Memory B cell (primary cell): Measurements from ENCODE around the gene ZNF701.
"Not testable (repeated sequence)": the region's sequence is repeated elsewhere in the genome, so short reads cannot be mapped to it uniquely, and the experiment has no call there.

ENCODE experiments used
- ATAC-seq: fragments of 150-1000 bp; cut with Tn5 transposase; 2 replicates; pipeline ENCODE4 v1.10.0; 2021; ENCODE audit warnings: low read depth, mild to moderate bottlenecking, moderate library complexity
- DNase-seq, 2 donors: peaks; one replicate each; pipeline ENCODE4 v3.0.0; 2022; ENCODE audit warnings: low spot score in 2 of 2
- H3K27ac Mint-ChIP-seq: one replicate; pipeline ENCODE4 v1.8.0; 2022; ENCODE audit warnings: mild to moderate bottlenecking, moderate library complexity, mixed read lengths
- H3K27me3 Mint-ChIP-seq: one replicate; pipeline ENCODE4 v1.8.0; 2022; ENCODE audit warnings: mixed read lengths
- H3K36me3 Mint-ChIP-seq: one replicate; pipeline ENCODE4 v1.8.0; 2022; ENCODE audit warnings: mild to moderate bottlenecking, mixed read lengths
- H3K4me1 Mint-ChIP-seq: one replicate; pipeline ENCODE4 v1.8.0; 2022; ENCODE audit warnings: mixed read lengths
- H3K4me3 Mint-ChIP-seq: one replicate; pipeline ENCODE4 v1.8.0; 2022; ENCODE audit warnings: mild to moderate bottlenecking, moderate library complexity, mixed read lengths
- H3K9me3 Mint-ChIP-seq: one replicate; pipeline ENCODE4 v1.8.0; 2022; ENCODE audit warnings: mixed read lengths

ZNF701 gene

GRCh38 chr19:52593441-52593840, 23.4 kb downstream of the ZNF701 start:
- H3K9me3 Mint-ChIP-seq, H3K27ac Mint-ChIP-seq, H3K4me3 Mint-ChIP-seq, ATAC-seq, H3K4me1 Mint-ChIP-seq, DNase-seq, H3K27me3 Mint-ChIP-seq: not testable (repeated sequence)
- H3K36me3 Mint-ChIP-seq: peaks cover 29% of the 10 kb centered on the region

GRCh38 chr19:52599241-52599640, 29.2 kb downstream of the ZNF701 start:
- peaks cover 12% of the 10 kb centered on the region for H3K36me3 Mint-ChIP-seq
- no peak overlapping the region for H3K4me3 Mint-ChIP-seq
- H3K27ac Mint-ChIP-seq: no peak overlapping the region
- ATAC-seq (no peak), DNase-seq (no peak)
- peaks cover 4% of the 10 kb centered on the region for H3K9me3 Mint-ChIP-seq
- H3K4me1 Mint-ChIP-seq: peaks cover 9% of the 10 kb centered on the region
- no peaks in the 10 kb centered on the region for H3K27me3 Mint-ChIP-seq

DNA sequence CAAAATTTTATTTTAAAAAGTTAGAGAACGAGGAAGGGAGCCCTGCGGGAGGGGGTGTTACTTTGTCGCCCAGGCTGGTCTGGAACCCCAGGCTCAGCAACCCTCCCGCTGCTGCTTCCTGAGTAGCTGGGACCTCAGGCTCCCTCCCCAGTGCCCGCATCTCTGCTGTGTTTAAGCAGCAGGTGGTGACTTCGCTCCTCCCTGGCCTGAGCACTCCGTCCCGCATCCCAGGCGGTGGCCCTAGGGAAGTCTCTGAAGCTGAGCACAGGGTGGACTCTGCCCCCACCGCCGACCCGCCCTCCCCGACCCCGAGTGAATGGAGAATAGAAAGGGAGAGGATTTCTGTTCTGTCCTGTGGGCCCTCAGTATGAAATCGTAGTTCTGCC, 30.5 kb downstream of the ZNF701 start:
- Mint-ChIP-seq H3K36me3 (peaks cover 18% of the 10 kb centered on the region), H3K4me3 (peak overlapping the region; percentile 92), H3K27me3 (no peaks in the 10 kb centered on the region), H3K9me3 (peaks cover 5% of the 10 kb centered on the region), H3K4me1 (peaks cover 12% of the 10 kb centered on the region), H3K27ac (no peak overlapping the region)
- ATAC-seq: peak; percentile 6
- no peak for DNase-seq

GRCh38 chr19:52601025-52601973, 31.2 kb downstream of the ZNF701 start:
- H3K9me3 Mint-ChIP-seq: peaks cover 6% of the 10 kb centered on the region
- peak overlapping the region; percentile 92 for H3K4me3 Mint-ChIP-seq
- no peaks in the 10 kb centered on the region for H3K27me3 Mint-ChIP-seq
- peaks cover 12% of the 10 kb centered on the region for H3K4me1 Mint-ChIP-seq
- H3K27ac Mint-ChIP-seq: peak overlapping the region; percentile 16
- H3K36me3 Mint-ChIP-seq: peaks cover 16% of the 10 kb centered on the region
- peak; percentile 88 to 90 for DNase-seq
- peak; percentile 97 for ATAC-seq

- not testable (repeated sequence) for H3K27me3 Mint-ChIP-seq, DNase-seq, H3K9me3 Mint-ChIP-seq, ATAC-seq
- H3K27ac Mint-ChIP-seq: peak overlapping the region; percentile 16
- H3K36me3 Mint-ChIP-seq: peaks cover 15% of the 10 kb centered on the region
- peaks cover 12% of the 10 kb centered on the region for H3K4me1 Mint-ChIP-seq
- peak overlapping the region; percentile 92 for H3K4me3 Mint-ChIP-seq
These were observed 31.9 kb downstream of the ZNF701 start for GRCh38 chr19:52601974-52602366.

- Mint-ChIP-seq H3K36me3 (peaks cover 14% of the 10 kb centered on the region), H3K4me3 (no peak overlapping the region), H3K9me3 (peaks cover 4% of the 10 kb centered on the region), H3K27ac (no peak overlapping the region), H3K27me3 (no peaks in the 10 kb centered on the region), H3K4me1 (peaks cover 12% of the 10 kb centered on the region)
- no peak for DNase-seq
- ATAC-seq: no peak
These were observed 32.9 kb downstream of the ZNF701 start for GRCh38 chr19:52602941-52603340.

DNA sequence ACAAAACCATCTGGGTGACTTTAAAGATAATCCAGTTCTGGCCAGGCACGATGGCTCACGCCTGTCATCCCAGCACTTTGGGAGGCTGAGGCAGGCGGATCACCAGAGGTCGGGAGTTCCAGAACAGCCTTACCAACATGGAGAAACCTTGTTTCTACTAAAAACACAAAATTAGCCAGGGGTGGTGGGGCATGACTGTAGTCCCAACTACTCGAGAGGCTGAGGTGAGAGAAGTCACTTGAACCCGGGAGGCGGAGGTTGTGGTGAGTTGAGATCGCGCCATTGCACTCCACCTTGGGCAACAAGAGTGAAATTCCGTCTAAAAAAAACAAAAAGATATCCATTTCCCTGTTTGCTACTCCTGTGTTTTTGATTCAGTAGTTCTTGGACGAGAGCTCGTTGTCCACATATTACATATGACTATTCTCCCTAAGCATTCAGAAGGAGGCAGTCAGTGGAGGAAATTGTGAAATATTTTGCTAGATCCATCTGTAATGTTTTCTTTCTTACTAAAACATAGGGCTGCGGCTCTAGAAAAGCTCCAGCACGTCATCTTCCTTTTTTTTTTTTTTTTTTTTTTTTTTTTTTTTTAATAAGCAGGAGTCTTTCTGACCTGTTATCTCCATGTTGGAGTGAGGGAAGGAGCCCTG, 33.6 kb downstream of the ZNF701 start:
- Mint-ChIP-seq H3K4me1 (peaks cover 12% of the 10 kb centered on the region), H3K27me3 (no peaks in the 10 kb centered on the region), H3K9me3 (peaks cover 4% of the 10 kb centered on the region), H3K27ac (no peak overlapping the region), H3K4me3 (no peak overlapping the region), H3K36me3 (peaks cover 15% of the 10 kb centered on the region)
- DNase-seq: no peak
- no peak for ATAC-seq

DNA sequence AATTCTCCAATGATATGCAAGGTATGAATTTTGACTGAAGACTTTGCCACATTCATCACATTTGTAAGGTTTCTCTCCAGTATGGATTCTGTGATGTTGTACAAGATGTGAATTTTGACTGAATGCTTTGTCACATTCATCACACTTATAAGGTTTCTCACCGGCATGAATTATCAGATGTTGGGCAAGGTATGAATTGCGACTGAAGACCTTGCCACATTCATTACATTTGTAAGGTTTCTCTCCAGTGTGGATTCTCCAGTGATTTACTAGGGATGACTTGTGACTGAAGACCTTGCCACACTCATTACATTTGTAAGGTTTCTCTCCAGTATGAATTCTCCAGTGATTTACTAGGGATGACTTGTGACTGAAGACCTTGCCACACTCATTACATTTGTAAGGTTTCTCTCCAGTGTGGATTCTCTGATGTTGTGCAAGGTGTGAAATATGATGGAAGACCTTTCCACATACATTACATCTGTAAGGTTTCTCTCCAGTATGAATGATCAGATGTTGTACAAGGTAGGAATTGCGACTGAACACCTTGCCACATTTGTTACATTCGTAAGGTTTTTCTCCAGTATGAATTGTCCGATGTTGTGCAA, 43.3 kb downstream of the ZNF701 start:
- Mint-ChIP-seq H3K27me3 (no peaks in the 10 kb centered on the region), H3K4me3 (no peak overlapping the region), H3K4me1 (peaks cover 5% of the 10 kb centered on the region), H3K36me3 (peaks cover 63% of the 10 kb centered on the region), H3K27ac (no peak overlapping the region), H3K9me3 (peaks cover 10% of the 10 kb centered on the region)
- ATAC-seq (no peak), DNase-seq (no peak)

DNA sequence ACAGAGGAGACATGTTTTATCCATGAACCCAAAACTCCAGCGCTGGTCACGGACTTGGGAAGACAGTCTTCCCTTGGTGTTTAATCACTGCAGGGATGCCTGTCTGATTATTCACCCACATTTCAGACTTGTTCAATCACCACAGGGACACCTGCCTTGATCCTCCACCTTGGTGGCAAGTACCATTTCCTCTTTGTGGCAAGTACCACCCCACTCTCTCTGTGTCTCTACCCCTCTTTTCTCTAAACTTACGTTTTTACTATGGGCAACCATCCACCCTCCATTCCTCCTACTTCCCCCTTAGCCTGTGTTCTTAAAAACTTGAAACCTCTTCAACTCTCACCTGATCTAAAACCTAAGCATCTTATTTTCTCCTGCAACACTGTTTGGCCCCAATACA, 51.3 kb downstream of the ZNF701 start:
- ATAC-seq (peak; percentile 57), DNase-seq (no peak)
- Mint-ChIP-seq H3K4me1 (peaks cover 20% of the 10 kb centered on the region), H3K36me3 (peaks cover 37% of the 10 kb centered on the region), H3K4me3 (no peak overlapping the region), H3K9me3 (peaks cover 3% of the 10 kb centered on the region), H3K27me3 (no peaks in the 10 kb centered on the region), H3K27ac (peak overlapping the region; percentile 32)

DNA sequence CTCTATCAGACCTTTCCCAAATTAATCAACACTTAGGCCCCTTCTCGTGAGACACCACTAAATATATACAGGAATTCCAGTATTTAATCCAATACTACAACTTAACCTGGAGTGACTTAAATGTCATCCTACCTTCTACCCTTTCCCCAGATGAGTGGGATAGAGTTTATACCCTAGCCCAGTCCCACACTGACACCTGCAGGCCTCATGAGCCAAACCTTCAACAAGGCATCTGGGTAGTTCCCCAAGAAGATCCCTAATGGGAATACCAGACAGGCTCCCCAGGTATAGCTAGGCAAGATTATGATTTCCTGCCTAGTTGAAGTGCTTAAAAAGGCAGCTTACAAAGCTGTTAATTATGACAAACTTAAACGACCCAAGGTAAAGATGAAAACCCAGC, 52.2 kb downstream of the ZNF701 start:
- no peak for ATAC-seq
- no peak for DNase-seq
- H3K27ac Mint-ChIP-seq: peak overlapping the region; percentile 18
- peaks cover 1% of the 10 kb centered on the region for H3K9me3 Mint-ChIP-seq
- H3K4me3 Mint-ChIP-seq: no peak overlapping the region
- H3K4me1 Mint-ChIP-seq: peaks cover 14% of the 10 kb centered on the region
- H3K27me3 Mint-ChIP-seq: no peaks in the 10 kb centered on the region
- peaks cover 30% of the 10 kb centered on the region for H3K36me3 Mint-ChIP-seq

DNA sequence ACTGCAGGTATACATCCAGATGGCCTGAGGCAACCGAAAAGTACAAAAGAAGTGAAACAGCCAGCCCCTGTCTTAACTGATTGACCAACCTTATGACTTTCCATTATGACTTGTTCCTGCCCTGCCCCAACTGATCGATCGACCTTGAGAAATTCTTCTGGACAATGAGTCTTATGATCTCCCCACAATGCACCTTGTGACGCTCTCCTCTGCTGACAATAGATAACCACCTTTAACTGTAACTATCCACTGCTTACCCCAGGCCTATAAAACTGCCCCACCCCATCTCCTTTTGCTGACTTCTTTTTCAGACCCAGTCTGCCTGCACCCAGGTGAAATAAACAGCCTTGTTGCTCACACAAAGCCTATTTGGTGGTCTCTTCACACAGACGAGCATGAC, 56.8 kb downstream of the ZNF701 start:
- H3K27me3 Mint-ChIP-seq: no peaks in the 10 kb centered on the region
- peaks cover 35% of the 10 kb centered on the region for H3K36me3 Mint-ChIP-seq
- H3K27ac Mint-ChIP-seq: no peak overlapping the region
- H3K9me3 Mint-ChIP-seq: peaks cover 1% of the 10 kb centered on the region
- no peak for DNase-seq
- no peak overlapping the region for H3K4me3 Mint-ChIP-seq
- peaks cover 14% of the 10 kb centered on the region for H3K4me1 Mint-ChIP-seq
- ATAC-seq: no peak

DNA sequence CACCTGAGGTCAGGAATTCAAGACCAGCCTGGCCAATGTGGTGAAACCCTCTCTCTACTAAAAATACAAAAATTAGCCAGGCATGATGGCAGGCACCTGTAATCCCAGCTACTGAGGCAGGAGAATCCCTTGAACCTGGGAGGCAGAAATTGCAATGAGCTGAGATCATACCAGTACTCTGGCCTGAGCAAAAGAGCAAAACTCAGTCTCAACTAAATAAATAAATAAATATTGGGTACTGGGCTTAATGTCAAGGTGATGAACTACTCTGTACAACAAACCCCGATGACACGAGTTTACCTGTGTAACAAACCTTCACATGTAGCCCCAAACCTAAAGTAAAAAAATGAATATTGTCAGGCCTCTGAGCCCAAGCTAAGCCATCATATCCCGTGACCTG, 57.4 kb downstream of the ZNF701 start:
- Mint-ChIP-seq H3K36me3 (peaks cover 34% of the 10 kb centered on the region), H3K4me1 (peaks cover 14% of the 10 kb centered on the region)
- not testable (repeated sequence) for H3K4me3 Mint-ChIP-seq, H3K9me3 Mint-ChIP-seq, DNase-seq, H3K27me3 Mint-ChIP-seq, ATAC-seq, H3K27ac Mint-ChIP-seq

- Mint-ChIP-seq H3K27me3 (no peaks in the 10 kb centered on the region), H3K36me3 (peaks cover 23% of the 10 kb centered on the region), H3K4me1 (peaks cover 19% of the 10 kb centered on the region), H3K4me3 (peak overlapping the region; percentile 93), H3K27ac (no peak overlapping the region), H3K9me3 (peaks cover 10% of the 10 kb centered on the region)
- no peak for ATAC-seq
- DNase-seq: no peak
These were observed 65.9 kb downstream of the ZNF701 start for GRCh38 chr19:52635786-52636570.
